ENCODE results near the gene LINGO3.

LINGO3 gene

DNA sequence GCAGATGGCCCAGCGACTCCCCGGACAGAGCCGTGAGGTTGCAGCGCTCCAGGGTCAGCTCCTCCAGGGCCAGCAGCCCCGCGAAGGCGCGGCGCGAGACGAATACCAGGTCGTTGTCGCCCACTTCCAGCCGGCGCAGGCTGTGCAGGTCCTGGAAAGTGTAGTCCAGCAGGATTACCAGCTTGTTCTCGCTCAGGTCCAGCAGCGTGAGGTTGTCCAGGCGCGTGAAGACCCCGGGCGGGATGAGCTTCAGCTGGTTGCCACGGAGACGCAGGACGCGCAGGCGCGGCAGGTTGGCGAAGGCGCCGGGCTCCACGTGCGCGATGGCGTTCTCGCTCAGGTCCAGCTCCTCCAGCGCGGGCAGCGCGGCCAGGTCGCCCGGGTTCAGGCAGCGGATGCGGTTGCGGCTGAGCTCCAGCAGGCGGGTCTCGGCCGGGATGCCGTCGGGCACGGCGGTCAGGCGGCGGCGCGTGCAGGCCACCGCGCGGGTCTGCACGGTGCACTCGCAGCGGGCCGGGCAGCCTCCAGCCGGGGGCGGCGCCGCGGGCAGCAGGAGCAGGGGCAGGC is 16.7 kb downstream of the LINGO3 start:
- peaks cover 0 to 44% of the 10 kb centered on the region in 2 donors for H3K27me3 ChIP-seq
- TF ChIP-seq CTCF (IDR thresholded peaks at IDR 0.05), result no peak
- H3K27ac ChIP-seq, result no peak overlapping the region
- no peaks in the 10 kb centered on the region for H3K36me3 ChIP-seq
- no peaks in the 10 kb centered on the region for H3K9me3 ChIP-seq
- DNase-seq, result no peak
- intact Hi-C loops (cut with DNase I; ENCODE audit: low total_unique reads), result no loop called here
- peak overlapping the region; percentile 36 to 39 for H3K4me3 ChIP-seq
- H3K4me1 ChIP-seq, result peaks cover 0 to 49% (median 41%) of the 10 kb centered on the region in 4 donors

- H3K4me1 ChIP-seq, result peaks cover 0 to 49% (median 41%) of the 10 kb centered on the region in 4 donors
- peaks cover 0 to 44% of the 10 kb centered on the region in 2 donors for H3K27me3 ChIP-seq
- H3K9me3 ChIP-seq, result no peaks in the 10 kb centered on the region
- no peak for DNase-seq
- no peaks in the 10 kb centered on the region for H3K36me3 ChIP-seq
- TF ChIP-seq CTCF (IDR thresholded peaks at IDR 0.05), result no peak
- H3K27ac ChIP-seq, result no peak overlapping the region
- intact Hi-C loops (cut with DNase I; ENCODE audit: low total_unique reads), result no loop called here
- peak overlapping the region; percentile 36 to 39 for H3K4me3 ChIP-seq
Observed at GRCh38 chr19:2290441-2291184, 17.3 kb downstream of the LINGO3 start.

DNA sequence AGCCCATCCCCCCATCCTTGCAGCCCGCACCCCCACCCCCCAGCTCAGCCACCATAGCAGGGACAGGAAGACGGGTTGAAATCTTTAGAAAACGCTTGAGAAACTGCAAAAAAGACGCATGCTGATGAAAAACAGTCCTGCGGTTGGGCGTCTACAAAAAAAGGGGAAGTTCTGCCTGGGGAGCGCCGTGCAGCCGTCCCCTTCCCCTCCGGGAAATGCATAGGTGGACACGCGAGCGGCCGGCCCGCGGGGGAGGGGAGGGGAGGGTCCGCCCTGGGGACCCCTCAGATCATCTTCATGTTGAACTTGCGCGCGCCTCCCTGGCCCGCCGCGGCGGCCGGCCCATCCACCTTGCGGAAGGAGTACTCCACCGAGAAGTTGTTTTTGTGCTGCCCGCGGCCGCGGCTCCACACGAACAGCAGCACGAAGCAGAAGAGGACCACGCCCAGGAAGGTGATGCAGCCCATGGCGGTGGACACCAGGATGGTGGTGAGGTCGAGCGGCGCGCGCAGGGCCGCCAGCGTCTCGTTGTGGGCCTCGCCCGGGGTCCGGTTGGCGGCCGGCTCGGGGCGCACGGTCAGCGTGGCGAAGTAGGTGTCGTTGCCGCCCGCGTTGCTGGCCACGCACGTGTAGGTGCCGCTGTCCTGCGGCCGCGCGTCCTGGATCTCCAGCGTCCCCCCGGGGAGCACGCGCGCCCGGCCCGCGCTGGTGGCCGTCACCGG is 18.1 kb downstream of the LINGO3 start:
- peak overlapping the region; percentile 36 to 39 for H3K4me3 ChIP-seq
- no peak overlapping the region for H3K27ac ChIP-seq
- peaks cover 0 to 42% (median 36%) of the 10 kb centered on the region in 4 donors for H3K4me1 ChIP-seq
- no peaks in the 10 kb centered on the region for H3K9me3 ChIP-seq
- no peaks in the 10 kb centered on the region for H3K36me3 ChIP-seq
- intact Hi-C loops (cut with DNase I; ENCODE audit: low total_unique reads), result no loop called here
- H3K27me3 ChIP-seq, result peaks cover 0 to 44% of the 10 kb centered on the region in 2 donors
- TF ChIP-seq CTCF (IDR thresholded peaks at IDR 0.05), result no peak
- no peak for DNase-seq

GRCh38 chr19:2288818-2289713 is 18.9 kb downstream of the LINGO3 start:
- no peak for DNase-seq
- no peaks in the 10 kb centered on the region for H3K36me3 ChIP-seq
- H3K27me3 ChIP-seq, result peaks cover 0 to 44% of the 10 kb centered on the region in 2 donors
- no peaks in the 10 kb centered on the region for H3K9me3 ChIP-seq
- intact Hi-C loops (cut with DNase I; ENCODE audit: low total_unique reads), result no loop called here
- H3K4me1 ChIP-seq, result peaks cover 0 to 34% (median 28%) of the 10 kb centered on the region in 4 donors
- H3K27ac ChIP-seq, result no peak overlapping the region
- peak overlapping the region in 1 of 2 donors; percentile 39 for H3K4me3 ChIP-seq
- no peak for TF ChIP-seq CTCF (IDR thresholded peaks at IDR 0.05)

GRCh38 chr19:2288338-2288817 is 19.6 kb downstream of the LINGO3 start:
- H3K4me1 ChIP-seq, result peaks cover 0 to 28% (median 25%) of the 10 kb centered on the region in 4 donors
- H3K27me3 ChIP-seq, result peaks cover 0 to 44% of the 10 kb centered on the region in 2 donors
- no peak overlapping the region for H3K4me3 ChIP-seq
- no peaks in the 10 kb centered on the region for H3K36me3 ChIP-seq
- no peak for DNase-seq
- intact Hi-C loops (cut with DNase I; ENCODE audit: low total_unique reads), result no loop called here
- H3K9me3 ChIP-seq, result no peaks in the 10 kb centered on the region
- no peak for TF ChIP-seq CTCF (IDR thresholded peaks at IDR 0.05)
- no peak overlapping the region for H3K27ac ChIP-seq
